ENCODE data around the gene ANKRD22. TPM values are rescaled to one million over a fixed set of nuclear protein-coding genes. Genes with fewer than 3 reads are reported as not detected.

The ANKRD22 gene
- total and polyA plus RNA-seq, 2 donors (not counting 1 experiment from before 2014, with no cell fraction given) = 0.09 TPM; not detected in 1

DNA sequence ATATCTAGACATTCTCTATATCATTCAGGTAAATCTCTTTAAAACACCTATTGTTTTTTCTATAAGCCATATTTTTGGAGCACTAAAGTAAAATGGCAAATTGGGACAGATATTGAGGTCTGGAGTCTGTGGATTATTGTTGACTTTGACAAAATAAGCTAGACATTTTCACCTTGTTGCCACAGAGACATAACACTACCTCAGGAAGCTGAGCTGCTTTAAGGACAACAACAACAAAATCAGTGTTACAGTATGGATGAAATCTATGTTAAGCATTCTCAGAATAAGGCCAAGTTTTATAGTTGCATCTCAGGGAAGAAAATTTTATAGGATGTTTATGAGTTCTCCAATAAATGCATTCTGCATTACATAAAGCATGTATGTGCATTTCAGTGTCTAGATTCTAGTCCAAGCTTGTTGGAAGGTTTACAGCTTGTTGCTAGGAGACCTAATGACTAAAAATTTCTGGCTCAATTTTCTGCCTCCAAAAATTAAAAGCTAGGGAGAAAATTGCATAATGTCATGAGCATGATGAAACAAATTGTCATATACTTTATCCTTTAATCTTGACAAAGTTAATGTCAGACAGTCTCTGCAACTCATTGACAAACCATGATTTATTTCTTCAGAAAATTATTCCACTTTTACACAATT lies 30.8 kb downstream of the ANKRD22 start:
- H2AFZ ChIP-seq (ENCODE audit: insufficient read depth, low read depth, low read length, poor library complexity, severe bottlenecking) = no peak overlapping the region
- no peak overlapping the region for H3K27ac Mint-ChIP-seq
- no peaks in the 10 kb centered on the region for H3K27me3 Mint-ChIP-seq
- H3K4me1 ChIP-seq (ENCODE audit: control insufficient read depth in 2 of 2, insufficient read depth in 2 of 2, low read length in 2 of 2) = peaks cover 5 to 8% of the 10 kb centered on the region in 2 donors
- H4K20me1 ChIP-seq (ENCODE audit: control insufficient read depth, insufficient read depth, low read length, poor library complexity, severe bottlenecking) = no peaks in the 10 kb centered on the region
- H3K79me2 ChIP-seq (ENCODE audit: control insufficient read depth, insufficient read depth, low read length) = no peaks in the 10 kb centered on the region
- ChIA-PET POLR2A (no interaction called here), CTCF (interaction anchor here (0.5 to 2.7 kb wide), 5 partner anchors 14 to 376 kb away, joined by 3 to 15 read pairs (median 4); no protein-coding TSS in a partner anchor)
- H3K4me3 ChIP-seq (ENCODE audit: control extremely low read depth in 1 of 5, extremely low read depth in 1 of 5, insufficient read depth in 1 of 5, low read depth in 2 of 5, low read length in 4 of 5) = no peak overlapping the region
- peaks cover 6% of the 10 kb centered on the region for H3K4me1 Mint-ChIP-seq
- H3K27ac ChIP-seq (ENCODE audit: low read length in 2 of 2) = no peak overlapping the region
- H3K9me3 Mint-ChIP-seq (ENCODE audit: insufficient read depth) = no peaks in the 10 kb centered on the region
- no peaks in the 10 kb centered on the region for H3K27me3 ChIP-seq (replicated peaks in 1 of 4; ENCODE audit: control extremely low read depth in 1 of 4, control insufficient read depth in 3 of 4, insufficient read depth in 4 of 4, low read length in 3 of 4)
- no peak overlapping the region for H3K9ac ChIP-seq (ENCODE audit: low read length)
- H3K4me2 ChIP-seq (replicated peaks; ENCODE audit: low read depth, low read length, poor library complexity, severe bottlenecking) = no peak overlapping the region
- DNase-seq (no peak), ATAC-seq (ENCODE audit: low read depth) (no peak)
- no peaks in the 10 kb centered on the region for H3K9me3 ChIP-seq (ENCODE audit: control extremely low read depth in 1 of 3, control insufficient read depth in 2 of 3, insufficient read depth in 1 of 3, low read length in 2 of 3)
- intact Hi-C loops (cut with micrococcal nuclease) = no loop called here
- TF ChIP-seq EZH2 (IDR thresholded peaks at IDR 0.05; ENCODE audit: borderline replicate concordance, insufficient read depth, low read depth, low read length, poor library complexity, severe bottlenecking) = no peak
- TF ChIP-seq, protein P1, sequence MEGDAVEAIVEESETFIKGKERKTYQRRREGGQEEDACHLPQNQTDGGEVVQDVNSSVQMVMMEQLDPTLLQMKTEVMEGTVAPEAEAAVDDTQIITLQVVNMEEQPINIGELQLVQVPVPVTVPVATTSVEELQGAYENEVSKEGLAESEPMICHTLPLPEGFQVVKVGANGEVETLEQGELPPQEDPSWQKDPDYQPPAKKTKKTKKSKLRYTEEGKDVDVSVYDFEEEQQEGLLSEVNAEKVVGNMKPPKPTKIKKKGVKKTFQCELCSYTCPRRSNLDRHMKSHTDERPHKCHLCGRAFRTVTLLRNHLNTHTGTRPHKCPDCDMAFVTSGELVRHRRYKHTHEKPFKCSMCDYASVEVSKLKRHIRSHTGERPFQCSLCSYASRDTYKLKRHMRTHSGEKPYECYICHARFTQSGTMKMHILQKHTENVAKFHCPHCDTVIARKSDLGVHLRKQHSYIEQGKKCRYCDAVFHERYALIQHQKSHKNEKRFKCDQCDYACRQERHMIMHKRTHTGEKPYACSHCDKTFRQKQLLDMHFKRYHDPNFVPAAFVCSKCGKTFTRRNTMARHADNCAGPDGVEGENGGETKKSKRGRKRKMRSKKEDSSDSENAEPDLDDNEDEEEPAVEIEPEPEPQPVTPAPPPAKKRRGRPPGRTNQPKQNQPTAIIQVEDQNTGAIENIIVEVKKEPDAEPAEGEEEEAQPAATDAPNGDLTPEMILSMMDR (IDR thresholded peaks at IDR 0.05) = no peak
- H3K36me3 ChIP-seq (replicated peaks in 1 of 2; ENCODE audit: control extremely low read depth in 1 of 2, control insufficient read depth in 1 of 2, extremely low read depth in 1 of 2, insufficient read depth in 2 of 2, low read length in 1 of 2) = no peaks in the 10 kb centered on the region
- H3K4me3 Mint-ChIP-seq = no peak overlapping the region

DNA sequence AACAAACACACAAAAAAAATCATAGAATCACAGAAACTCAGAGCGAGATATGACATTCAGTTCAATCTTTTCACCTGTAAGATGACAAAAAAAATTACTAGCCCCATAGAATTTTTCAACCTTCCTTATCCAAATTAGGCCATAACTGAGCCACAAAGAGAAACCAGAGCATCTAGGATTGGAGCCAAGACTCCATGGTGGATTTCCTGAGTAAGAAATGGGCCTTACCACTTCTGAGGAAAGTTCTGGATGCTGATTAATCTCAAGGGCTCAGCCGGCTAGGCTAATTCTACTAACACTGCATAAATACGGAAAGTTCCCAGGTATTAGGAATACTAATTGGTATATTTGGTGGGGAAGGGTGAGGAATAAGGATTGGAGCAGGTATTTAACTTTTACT lies 32.4 kb downstream of the ANKRD22 start:
- H3K9ac ChIP-seq (ENCODE audit: low read length) = no peak overlapping the region
- H3K27me3 ChIP-seq (replicated peaks in 1 of 4; ENCODE audit: control extremely low read depth in 1 of 4, control insufficient read depth in 3 of 4, insufficient read depth in 4 of 4, low read length in 3 of 4) = no peaks in the 10 kb centered on the region
- H3K36me3 ChIP-seq (replicated peaks in 1 of 2; ENCODE audit: control extremely low read depth in 1 of 2, control insufficient read depth in 1 of 2, extremely low read depth in 1 of 2, insufficient read depth in 2 of 2, low read length in 1 of 2) = no peaks in the 10 kb centered on the region
- no peaks in the 10 kb centered on the region for H3K79me2 ChIP-seq (ENCODE audit: control insufficient read depth, insufficient read depth, low read length)
- H3K27ac ChIP-seq (ENCODE audit: low read length in 2 of 2) = no peak overlapping the region
- H2AFZ ChIP-seq (ENCODE audit: insufficient read depth, low read depth, low read length, poor library complexity, severe bottlenecking) = no peak overlapping the region
- Mint-ChIP-seq H3K4me3 (no peak overlapping the region), H3K4me1 (no peaks in the 10 kb centered on the region), H3K9me3 (ENCODE audit: insufficient read depth) (no peaks in the 10 kb centered on the region), H3K27me3 (no peaks in the 10 kb centered on the region), H3K27ac (no peak overlapping the region)
- TF ChIP-seq, protein P1 (IDR thresholded peaks at IDR 0.05) = no peak
- no peak for TF ChIP-seq EZH2 (IDR thresholded peaks at IDR 0.05; ENCODE audit: borderline replicate concordance, insufficient read depth, low read depth, low read length, poor library complexity, severe bottlenecking)
- intact Hi-C loops (cut with micrococcal nuclease) = no loop called here
- no peaks in the 10 kb centered on the region for H4K20me1 ChIP-seq (ENCODE audit: control insufficient read depth, insufficient read depth, low read length, poor library complexity, severe bottlenecking)
- POLR2A ChIA-PET = no interaction called here
- no peak for DNase-seq
- H3K4me1 ChIP-seq (ENCODE audit: control insufficient read depth in 2 of 2, insufficient read depth in 2 of 2, low read length in 2 of 2) = no peaks in the 10 kb centered on the region
- CTCF ChIA-PET = no interaction called here
- H3K4me2 ChIP-seq (replicated peaks; ENCODE audit: low read depth, low read length, poor library complexity, severe bottlenecking) = no peak overlapping the region
- H3K4me3 ChIP-seq (ENCODE audit: control extremely low read depth in 1 of 5, extremely low read depth in 1 of 5, insufficient read depth in 1 of 5, low read depth in 2 of 5, low read length in 4 of 5) = no peak overlapping the region
- ATAC-seq (ENCODE audit: low read depth) = no peak
- no CpG with 5 or more reads among the region's 3 CpGs for WGBS (ENCODE audit: insufficient coverage)
- no peaks in the 10 kb centered on the region for H3K9me3 ChIP-seq (ENCODE audit: control extremely low read depth in 1 of 3, control insufficient read depth in 2 of 3, insufficient read depth in 1 of 3, low read length in 2 of 3)
